ENCODE measurements around the gene PSG7.
"Not testable (repeated sequence)": the region's sequence is repeated elsewhere in the genome, so short reads cannot be mapped to it uniquely, and the experiment has no call there.

Gene PSG7

GRCh38 chr19:42937107-42937506 lies at the start of gene PSG7:
TSS of gene PSG7 (minus strand) at chr19:42937207. CDS start at chr19:42937076, 131 bp downstream.
- not testable (repeated sequence) for TF ChIP-seq GATA3, GATA2 (IDR thresholded peaks at IDR 0.05; ENCODE audit: low read depth, low read length)

- TF ChIP-seq GATA3 (IDR thresholded peaks at IDR 0.05; ENCODE audit: low read depth, low read length) (no peak), GATA2 (IDR thresholded peaks at IDR 0.05; ENCODE audit: low read depth, low read length) (no peak)
These were observed 48.6 kb upstream of the PSG7 start for GRCh38 chr19:42985588-42985987.

GRCh38 chr19:42965176-42965575 lies 28.2 kb upstream of the PSG7 start:
- TF ChIP-seq GATA3 (IDR thresholded peaks at IDR 0.05; ENCODE audit: low read depth, low read length) (no peak), GATA2 (IDR thresholded peaks at IDR 0.05; ENCODE audit: low read depth, low read length) (no peak)

- TF ChIP-seq GATA2 (IDR thresholded peaks at IDR 0.05; ENCODE audit: low read depth, low read length) (no peak), GATA3 (IDR thresholded peaks at IDR 0.05; ENCODE audit: low read depth, low read length) (no peak)
These were observed 24.1 kb upstream of the PSG7 start for GRCh38 chr19:42961119-42961518.

- TF ChIP-seq GATA2 (IDR thresholded peaks at IDR 0.05; ENCODE audit: low read depth, low read length) (no peak), GATA3 (IDR thresholded peaks at IDR 0.05; ENCODE audit: low read depth, low read length) (no peak)
These were observed 5.3 kb upstream of the PSG7 start for GRCh38 chr19:42942187-42942789.

- no peak for TF ChIP-seq GATA2 (IDR thresholded peaks at IDR 0.05; ENCODE audit: low read depth, low read length)
- no peak for TF ChIP-seq GATA3 (IDR thresholded peaks at IDR 0.05; ENCODE audit: low read depth, low read length)
These were observed 8.1 kb downstream of the PSG7 start for GRCh38 chr19:42928896-42929295.

- TF ChIP-seq GATA2 (IDR thresholded peaks at IDR 0.05; ENCODE audit: low read depth, low read length) (no peak), GATA3 (IDR thresholded peaks at IDR 0.05; ENCODE audit: low read depth, low read length) (no peak)
These were observed 10.2 kb downstream of the PSG7 start for GRCh38 chr19:42926781-42927180.

- TF ChIP-seq GATA2 (IDR thresholded peaks at IDR 0.05; ENCODE audit: low read depth, low read length), result no peak
- TF ChIP-seq GATA3 (IDR thresholded peaks at IDR 0.05; ENCODE audit: low read depth, low read length), result no peak
These were observed 17.3 kb downstream of the PSG7 start for GRCh38 chr19:42919757-42920079.

GRCh38 chr19:42917634-42918033 lies 19.4 kb downstream of the PSG7 start, which contains the start of gene PSG6:
TSS of gene PSG6 (minus strand) at chr19:42917894. CDS start at chr19:42917792, 102 bp downstream.
- not testable (repeated sequence) for TF ChIP-seq GATA2, GATA3 (IDR thresholded peaks at IDR 0.05; ENCODE audit: low read depth, low read length)

GRCh38 chr19:42879613-42880012 lies 57.4 kb downstream of the PSG7 start, which contains the start of gene PSG1:
TSS of gene PSG1 (minus strand) at chr19:42879713. CDS start at chr19:42879581, 132 bp downstream.
- TF ChIP-seq GATA2 (IDR thresholded peaks at IDR 0.05; ENCODE audit: low read depth, low read length), result no peak
- no peak for TF ChIP-seq GATA3 (IDR thresholded peaks at IDR 0.05; ENCODE audit: low read depth, low read length)
